Endothelial cell (in vitro differentiated cells): ENCODE data around the gene GABRG3. TPM values are rescaled to one million over a fixed set of nuclear protein-coding genes. Genes with fewer than 3 reads are reported as not detected.

ENCODE experiments used
- DNase-seq: peaks from one replicate; pipeline ENCODE4 v3.0.0; 2021; ENCODE audit warnings: low spot score
- H3K27ac Mint-ChIP-seq: one replicate; pipeline ENCODE4 v1.8.0; 2021; ENCODE audit warnings: mixed read lengths, inconsistent platforms; ENCODE audit not compliant: unreplicated experiment
- H3K27me3 Mint-ChIP-seq: one replicate; pipeline ENCODE4 v1.8.0; 2021; ENCODE audit warnings: mild to moderate bottlenecking, moderate library complexity, mixed read lengths, inconsistent platforms; ENCODE audit not compliant: unreplicated experiment
- H3K36me3 Mint-ChIP-seq: one replicate; pipeline ENCODE4 v1.8.0; 2021; ENCODE audit warnings: mild to moderate bottlenecking, low read depth, mixed read lengths, inconsistent platforms; ENCODE audit not compliant: unreplicated experiment
- H3K4me1 Mint-ChIP-seq: one replicate; pipeline ENCODE4 v1.8.0; 2021; ENCODE audit warnings: mild to moderate bottlenecking, mixed read lengths, inconsistent platforms; ENCODE audit not compliant: unreplicated experiment
- H3K4me3 Mint-ChIP-seq: one replicate; pipeline ENCODE4 v1.8.0; 2021; ENCODE audit warnings: mild to moderate bottlenecking, mixed read lengths, inconsistent platforms; ENCODE audit not compliant: unreplicated experiment
- H3K9me3 Mint-ChIP-seq: one replicate; pipeline ENCODE4 v1.8.0; 2021; ENCODE audit warnings: mixed read lengths, inconsistent platforms; ENCODE audit not compliant: unreplicated experiment
- total RNA-seq: library from RNA; stranded (reverse); fragmentation: NEBNext Ultra II Directional; extraction: Animal tissue kit (Norgen Biotek cat#: 25700); gene quantifications from one replicate; pipeline ENCODE4 v1.2.1, GENCODE V29; 2021; ENCODE audit not compliant: unreplicated experiment
- TF ChIP-seq, protein P1 (sequence below): fragments of 200-600 bp; sonication (generic); IDR thresholded peaks from one replicate; pipeline ENCODE4 v1.5.0; 2021; ENCODE audit warnings: antibody characterized with exemption; ENCODE audit not compliant: unreplicated experiment

The GABRG3 gene
- total RNA-seq, 1 donor from 2014 or later: 0.21 TPM

DNA sequence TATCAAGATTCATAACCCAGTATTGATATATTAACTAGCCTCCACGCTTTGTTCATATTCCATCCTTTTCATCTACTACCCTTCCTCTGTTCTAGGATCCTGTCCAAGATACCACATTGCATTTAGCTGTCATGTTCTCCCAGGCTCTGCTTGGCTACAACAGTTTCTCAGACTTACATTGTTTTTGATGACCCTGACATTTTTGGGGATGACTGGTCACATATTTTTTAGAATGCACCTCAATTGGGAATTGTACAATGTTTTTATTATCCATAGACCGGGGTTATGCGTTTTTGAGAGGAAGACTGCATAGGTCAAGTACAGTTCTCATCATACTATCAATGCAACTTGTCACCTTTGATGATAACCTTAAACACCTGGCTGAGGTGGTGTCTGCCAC is 421.2 kb downstream of the GABRG3 start:
- Mint-ChIP-seq H3K9me3 (no peaks in the 10 kb centered on the region), H3K36me3 (no peaks in the 10 kb centered on the region), H3K4me1 (no peaks in the 10 kb centered on the region), H3K4me3 (no peak overlapping the region), H3K27ac (no peak overlapping the region), H3K27me3 (no peaks in the 10 kb centered on the region)
- DNase-seq: no peak
- TF ChIP-seq, protein P1, sequence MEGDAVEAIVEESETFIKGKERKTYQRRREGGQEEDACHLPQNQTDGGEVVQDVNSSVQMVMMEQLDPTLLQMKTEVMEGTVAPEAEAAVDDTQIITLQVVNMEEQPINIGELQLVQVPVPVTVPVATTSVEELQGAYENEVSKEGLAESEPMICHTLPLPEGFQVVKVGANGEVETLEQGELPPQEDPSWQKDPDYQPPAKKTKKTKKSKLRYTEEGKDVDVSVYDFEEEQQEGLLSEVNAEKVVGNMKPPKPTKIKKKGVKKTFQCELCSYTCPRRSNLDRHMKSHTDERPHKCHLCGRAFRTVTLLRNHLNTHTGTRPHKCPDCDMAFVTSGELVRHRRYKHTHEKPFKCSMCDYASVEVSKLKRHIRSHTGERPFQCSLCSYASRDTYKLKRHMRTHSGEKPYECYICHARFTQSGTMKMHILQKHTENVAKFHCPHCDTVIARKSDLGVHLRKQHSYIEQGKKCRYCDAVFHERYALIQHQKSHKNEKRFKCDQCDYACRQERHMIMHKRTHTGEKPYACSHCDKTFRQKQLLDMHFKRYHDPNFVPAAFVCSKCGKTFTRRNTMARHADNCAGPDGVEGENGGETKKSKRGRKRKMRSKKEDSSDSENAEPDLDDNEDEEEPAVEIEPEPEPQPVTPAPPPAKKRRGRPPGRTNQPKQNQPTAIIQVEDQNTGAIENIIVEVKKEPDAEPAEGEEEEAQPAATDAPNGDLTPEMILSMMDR: no peak

DNA sequence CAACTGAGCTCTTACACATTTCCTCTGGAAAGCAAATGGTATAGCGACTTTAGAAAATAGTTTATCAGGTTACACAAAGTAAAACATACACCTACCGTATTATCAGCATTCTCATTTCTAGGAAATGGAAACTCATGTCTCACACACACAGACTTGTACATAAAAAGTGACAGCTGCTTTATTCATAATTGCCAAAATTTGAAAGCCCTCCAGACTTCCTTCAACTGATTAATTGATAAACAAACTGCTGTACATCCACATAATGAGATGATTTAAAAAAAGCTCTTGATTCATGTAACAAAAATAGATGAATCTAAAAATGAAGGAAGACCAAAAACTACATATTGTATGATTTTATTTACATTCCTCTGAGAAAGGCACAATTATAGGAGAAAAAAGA is 425.5 kb downstream of the GABRG3 start:
- no peaks in the 10 kb centered on the region for H3K36me3 Mint-ChIP-seq
- TF ChIP-seq, protein P1: no peak
- H3K27me3 Mint-ChIP-seq: no peaks in the 10 kb centered on the region
- no peak overlapping the region for H3K27ac Mint-ChIP-seq
- no peak overlapping the region for H3K4me3 Mint-ChIP-seq
- DNase-seq: no peak
- H3K9me3 Mint-ChIP-seq: no peaks in the 10 kb centered on the region
- H3K4me1 Mint-ChIP-seq: peaks cover 5% of the 10 kb centered on the region

DNA sequence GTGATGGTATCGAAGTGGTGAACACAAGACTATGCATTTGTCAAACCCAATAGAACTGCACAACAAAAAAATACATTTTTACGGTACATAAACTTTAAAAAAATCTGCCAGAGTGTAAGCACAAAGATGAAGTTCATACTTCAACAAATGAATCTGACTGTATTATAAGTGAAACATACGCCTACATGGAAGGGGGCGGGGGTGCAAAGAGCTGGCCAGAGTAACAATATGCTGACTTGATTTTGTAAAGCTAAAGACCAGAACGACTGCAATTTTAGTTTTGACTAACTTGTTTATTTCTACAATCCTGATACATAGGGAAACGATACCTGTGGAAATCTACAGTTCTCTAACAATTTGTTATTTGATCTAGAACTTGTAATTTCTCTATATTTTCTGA is 426.0 kb downstream of the GABRG3 start:
- TF ChIP-seq, protein P1: no peak
- Mint-ChIP-seq H3K4me1 (peaks cover 5% of the 10 kb centered on the region), H3K27ac (no peak overlapping the region), H3K4me3 (no peak overlapping the region), H3K9me3 (no peaks in the 10 kb centered on the region), H3K36me3 (no peaks in the 10 kb centered on the region), H3K27me3 (no peaks in the 10 kb centered on the region)
- no peak for DNase-seq

DNA sequence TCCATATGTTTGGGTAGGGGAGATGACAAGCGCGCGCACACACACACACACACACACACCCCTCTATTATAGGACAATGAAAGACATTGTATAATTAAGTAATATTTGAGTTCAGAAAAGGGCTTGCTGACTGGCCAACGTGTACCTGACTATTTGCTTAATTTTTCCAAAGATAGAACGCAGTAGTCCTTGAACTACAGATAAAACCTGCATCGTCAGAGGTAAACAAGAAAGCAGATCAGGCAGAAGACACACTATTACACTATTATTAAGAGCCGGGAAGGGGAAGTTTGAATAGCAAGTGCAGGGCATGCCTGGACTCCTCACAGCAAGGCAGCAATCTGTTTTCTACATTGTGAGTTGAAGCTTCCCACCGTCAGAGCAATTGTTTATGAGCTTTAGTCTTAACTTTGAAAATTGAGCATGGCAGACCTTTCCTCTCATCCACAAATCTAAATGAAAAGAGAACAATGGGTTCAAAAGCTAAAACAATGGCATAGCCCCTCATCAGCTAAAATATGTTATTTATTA is 427.7 kb downstream of the GABRG3 start:
- Mint-ChIP-seq H3K4me1 (peaks cover 5% of the 10 kb centered on the region), H3K9me3 (no peaks in the 10 kb centered on the region), H3K27ac (no peak overlapping the region), H3K27me3 (peaks cover 1% of the 10 kb centered on the region), H3K36me3 (no peaks in the 10 kb centered on the region), H3K4me3 (no peak overlapping the region)
- TF ChIP-seq, protein P1: no peak
- no peak for DNase-seq

DNA sequence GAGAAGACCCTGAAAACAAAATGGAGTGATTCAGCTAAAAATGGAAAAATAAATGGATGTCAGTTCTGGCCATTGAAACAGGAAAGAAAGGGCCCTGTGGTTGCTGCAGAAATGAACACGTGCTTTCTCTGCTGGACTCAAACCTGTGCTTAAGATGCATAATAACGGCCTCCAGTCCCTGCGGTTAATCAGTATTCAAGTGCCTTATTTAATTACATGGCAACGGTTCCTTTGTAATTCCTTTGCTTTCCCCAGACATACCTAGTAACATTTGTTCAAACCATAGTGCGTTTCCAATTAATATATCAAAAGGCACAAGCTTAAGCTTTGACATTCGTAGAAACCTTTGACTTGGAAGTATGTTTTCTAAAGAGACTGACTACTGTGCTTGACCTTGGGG is 428.3 kb downstream of the GABRG3 start:
- TF ChIP-seq, protein P1: no peak
- Mint-ChIP-seq H3K4me3 (no peak overlapping the region), H3K9me3 (no peaks in the 10 kb centered on the region), H3K4me1 (peaks cover 5% of the 10 kb centered on the region), H3K27me3 (peaks cover 1% of the 10 kb centered on the region), H3K36me3 (no peaks in the 10 kb centered on the region), H3K27ac (no peak overlapping the region)
- DNase-seq: no peak
